ENCODE measurements around the gene MICAL3. TPM values are rescaled to one million over a fixed set of nuclear protein-coding genes. Genes with fewer than 3 reads are reported as not detected.

The MICAL3 gene
- polyA plus RNA-seq, 1 donor: 36.1 TPM

GRCh38 chr22:17915188-17915587, 109.2 kb downstream of the MICAL3 start:
- peaks cover 15% of the 10 kb centered on the region for H3K4me1 ChIP-seq (ENCODE audit: control insufficient read depth, insufficient read depth, low read length)
- no peak overlapping the region for H3K4me3 ChIP-seq (ENCODE audit: low read length)
- DNase-seq: no peak
- WGBS (ENCODE audit: insufficient coverage, low lambda C conversion rate): no CpG with 5 or more reads among the region's 10 CpGs
- no peak overlapping the region for H3K27ac ChIP-seq (ENCODE audit: low read length)
- H3K36me3 ChIP-seq (ENCODE audit: control insufficient read depth, insufficient read depth, low read length): no peaks in the 10 kb centered on the region
- no peaks in the 10 kb centered on the region for H3K9me3 ChIP-seq (ENCODE audit: control insufficient read depth, low read depth, low read length)
- no peaks in the 10 kb centered on the region for H3K27me3 ChIP-seq (ENCODE audit: control insufficient read depth, insufficient read depth, low read length)

GRCh38 chr22:17914474-17914873, 109.9 kb downstream of the MICAL3 start:
- H3K36me3 ChIP-seq (ENCODE audit: control insufficient read depth, insufficient read depth, low read length): no peaks in the 10 kb centered on the region
- peaks cover 9% of the 10 kb centered on the region for H3K4me1 ChIP-seq (ENCODE audit: control insufficient read depth, insufficient read depth, low read length)
- no peak overlapping the region for H3K27ac ChIP-seq (ENCODE audit: low read length)
- no CpG with 5 or more reads among the region's 3 CpGs for WGBS (ENCODE audit: insufficient coverage, low lambda C conversion rate)
- H3K4me3 ChIP-seq (ENCODE audit: low read length): no peak overlapping the region
- no peaks in the 10 kb centered on the region for H3K27me3 ChIP-seq (ENCODE audit: control insufficient read depth, insufficient read depth, low read length)
- no peaks in the 10 kb centered on the region for H3K9me3 ChIP-seq (ENCODE audit: control insufficient read depth, low read depth, low read length)
- no peak for DNase-seq

GRCh38 chr22:17913801-17914347, 110.5 kb downstream of the MICAL3 start:
- H3K4me1 ChIP-seq (ENCODE audit: control insufficient read depth, insufficient read depth, low read length): peaks cover 8% of the 10 kb centered on the region

GRCh38 chr22:17912945-17913721, 111.2 kb downstream of the MICAL3 start:
- H3K4me3 ChIP-seq (ENCODE audit: low read length): no peak overlapping the region
- H3K27ac ChIP-seq (ENCODE audit: low read length): no peak overlapping the region
- no peaks in the 10 kb centered on the region for H3K27me3 ChIP-seq (ENCODE audit: control insufficient read depth, insufficient read depth, low read length)
- WGBS (ENCODE audit: insufficient coverage, low lambda C conversion rate): no CpG with 5 or more reads among the region's 12 CpGs
- H3K36me3 ChIP-seq (ENCODE audit: control insufficient read depth, insufficient read depth, low read length): no peaks in the 10 kb centered on the region
- peaks cover 8% of the 10 kb centered on the region for H3K4me1 ChIP-seq (ENCODE audit: control insufficient read depth, insufficient read depth, low read length)
- no peaks in the 10 kb centered on the region for H3K9me3 ChIP-seq (ENCODE audit: control insufficient read depth, low read depth, low read length)
- DNase-seq: no peak

More at GRCh38 chr22:17913801-17914347, 110.5 kb downstream of the MICAL3 start:
- DNase-seq: no peak
- no peak overlapping the region for H3K27ac ChIP-seq (ENCODE audit: low read length)
- H3K4me3 ChIP-seq (ENCODE audit: low read length): no peak overlapping the region
- no peaks in the 10 kb centered on the region for H3K9me3 ChIP-seq (ENCODE audit: control insufficient read depth, low read depth, low read length)
- 100% methylated on average over 3 of the region's 8 CpGs for WGBS (ENCODE audit: insufficient coverage, low lambda C conversion rate)
- H3K36me3 ChIP-seq (ENCODE audit: control insufficient read depth, insufficient read depth, low read length): no peaks in the 10 kb centered on the region
- no peaks in the 10 kb centered on the region for H3K27me3 ChIP-seq (ENCODE audit: control insufficient read depth, insufficient read depth, low read length)

- H3K4me3 ChIP-seq (ENCODE audit: low read length): no peak overlapping the region
- WGBS (ENCODE audit: insufficient coverage, low lambda C conversion rate): 90% methylated on average over 2 of the region's 4 CpGs
- H3K27ac ChIP-seq (ENCODE audit: low read length): no peak overlapping the region
- peaks cover 6% of the 10 kb centered on the region for H3K36me3 ChIP-seq (ENCODE audit: control insufficient read depth, insufficient read depth, low read length)
- no peaks in the 10 kb centered on the region for H3K9me3 ChIP-seq (ENCODE audit: control insufficient read depth, low read depth, low read length)
- no peaks in the 10 kb centered on the region for H3K27me3 ChIP-seq (ENCODE audit: control insufficient read depth, insufficient read depth, low read length)
- no peaks in the 10 kb centered on the region for H3K4me1 ChIP-seq (ENCODE audit: control insufficient read depth, insufficient read depth, low read length)
- DNase-seq: no peak
These were observed 112.5 kb downstream of the MICAL3 start for GRCh38 chr22:17911887-17912286.

- DNase-seq: no peak
- no CpG with 5 or more reads among the region's 6 CpGs for WGBS (ENCODE audit: insufficient coverage, low lambda C conversion rate)
- H3K27ac ChIP-seq (ENCODE audit: low read length): no peak overlapping the region
- H3K4me1 ChIP-seq (ENCODE audit: control insufficient read depth, insufficient read depth, low read length): no peaks in the 10 kb centered on the region
- no peaks in the 10 kb centered on the region for H3K9me3 ChIP-seq (ENCODE audit: control insufficient read depth, low read depth, low read length)
- no peak overlapping the region for H3K4me3 ChIP-seq (ENCODE audit: low read length)
- no peaks in the 10 kb centered on the region for H3K27me3 ChIP-seq (ENCODE audit: control insufficient read depth, insufficient read depth, low read length)
- peaks cover 12% of the 10 kb centered on the region for H3K36me3 ChIP-seq (ENCODE audit: control insufficient read depth, insufficient read depth, low read length)
These were observed 113.1 kb downstream of the MICAL3 start for GRCh38 chr22:17911312-17911705.

- WGBS (ENCODE audit: insufficient coverage, low lambda C conversion rate): no CpG with 5 or more reads among the region's 12 CpGs
- Histone ChIP-seq H3K4me3 (ENCODE audit: low read length) (no peak overlapping the region), H3K27me3 (ENCODE audit: control insufficient read depth, insufficient read depth, low read length) (no peaks in the 10 kb centered on the region), H3K4me1 (ENCODE audit: control insufficient read depth, insufficient read depth, low read length) (no peaks in the 10 kb centered on the region), H3K36me3 (ENCODE audit: control insufficient read depth, insufficient read depth, low read length) (peaks cover 18% of the 10 kb centered on the region), H3K27ac (ENCODE audit: low read length) (peak overlapping the region; percentile 46), H3K9me3 (ENCODE audit: control insufficient read depth, low read depth, low read length) (no peaks in the 10 kb centered on the region)
- DNase-seq: peak in 1 of 2 donors; percentile 42
These were observed 113.6 kb downstream of the MICAL3 start for GRCh38 chr22:17910561-17911311.

- Histone ChIP-seq H3K4me3 (ENCODE audit: low read length) (no peak overlapping the region), H3K4me1 (ENCODE audit: control insufficient read depth, insufficient read depth, low read length) (no peaks in the 10 kb centered on the region), H3K36me3 (ENCODE audit: control insufficient read depth, insufficient read depth, low read length) (peaks cover 48% of the 10 kb centered on the region), H3K9me3 (ENCODE audit: control insufficient read depth, low read depth, low read length) (no peaks in the 10 kb centered on the region), H3K27ac (ENCODE audit: low read length) (no peak overlapping the region), H3K27me3 (ENCODE audit: control insufficient read depth, insufficient read depth, low read length) (no peaks in the 10 kb centered on the region)
- DNase-seq: no peak
- WGBS (ENCODE audit: insufficient coverage, low lambda C conversion rate): no CpG with 5 or more reads among the region's 9 CpGs
These were observed 116.7 kb downstream of the MICAL3 start for GRCh38 chr22:17907748-17908051.

GRCh38 chr22:17906978-17907747, 117.2 kb downstream of the MICAL3 start:
- H3K27me3 ChIP-seq (ENCODE audit: control insufficient read depth, insufficient read depth, low read length): no peaks in the 10 kb centered on the region
- no peak for DNase-seq
- H3K4me1 ChIP-seq (ENCODE audit: control insufficient read depth, insufficient read depth, low read length): no peaks in the 10 kb centered on the region
- no peak overlapping the region for H3K4me3 ChIP-seq (ENCODE audit: low read length)
- H3K27ac ChIP-seq (ENCODE audit: low read length): no peak overlapping the region
- peaks cover 52% of the 10 kb centered on the region for H3K36me3 ChIP-seq (ENCODE audit: control insufficient read depth, insufficient read depth, low read length)
- WGBS (ENCODE audit: insufficient coverage, low lambda C conversion rate): 76% methylated on average over 5 of the region's 16 CpGs
- H3K9me3 ChIP-seq (ENCODE audit: control insufficient read depth, low read depth, low read length): no peaks in the 10 kb centered on the region

GRCh38 chr22:17905445-17905844, 118.9 kb downstream of the MICAL3 start:
- Histone ChIP-seq H3K4me1 (ENCODE audit: control insufficient read depth, insufficient read depth, low read length) (no peaks in the 10 kb centered on the region), H3K9me3 (ENCODE audit: control insufficient read depth, low read depth, low read length) (no peaks in the 10 kb centered on the region), H3K4me3 (ENCODE audit: low read length) (no peak overlapping the region), H3K27ac (ENCODE audit: low read length) (no peak overlapping the region), H3K27me3 (ENCODE audit: control insufficient read depth, insufficient read depth, low read length) (no peaks in the 10 kb centered on the region), H3K36me3 (ENCODE audit: control insufficient read depth, insufficient read depth, low read length) (peaks cover 67% of the 10 kb centered on the region)
- 100% methylated on average over 1 of the region's 8 CpGs for WGBS (ENCODE audit: insufficient coverage, low lambda C conversion rate)
- DNase-seq: no peak
